Fibroblast of skin of right quadriceps (primary cell): ENCODE data around the gene SENP7.
"Not testable (repeated sequence)": the region's sequence is repeated elsewhere in the genome, so short reads cannot be mapped to it uniquely, and the experiment has no call there.

Experiments
- DNase-seq: peaks from one replicate; pipeline ENCODE4 v3.0.0-alpha.2; 2013

The SENP7 gene

GRCh38 chr3:101512646-101513418 lies at the start of gene SENP7:
Gene SENP7, minus strand, starts transcription at chr3:101513212. Its CDS starts 82 bp downstream, at chr3:101513130.
- DNase-seq: peak; percentile 84

GRCh38 chr3:101561630-101562328 lies 48.8 kb upstream of the SENP7 start, which contains the start of gene TRMT10C:
Gene TRMT10C, plus strand, starts transcription at chr3:101561868. Its CDS starts 2,914 bp downstream, at chr3:101564782.
- peak; percentile 92 for DNase-seq

- no peak for DNase-seq
Measured at GRCh38 chr3:101556064-101556463, 43.1 kb upstream of the SENP7 start.

GRCh38 chr3:101553381-101553780 lies 40.4 kb upstream of the SENP7 start:
- not testable (repeated sequence) for DNase-seq

GRCh38 chr3:101551359-101552081 lies 38.5 kb upstream of the SENP7 start:
- not testable (repeated sequence) for DNase-seq

GRCh38 chr3:101549473-101549872 lies 36.5 kb upstream of the SENP7 start:
- no peak for DNase-seq

GRCh38 chr3:101548527-101549105 lies 35.6 kb upstream of the SENP7 start:
- no peak for DNase-seq

- DNase-seq: no peak
Measured at GRCh38 chr3:101544161-101544850, 31.3 kb upstream of the SENP7 start.

- no peak for DNase-seq
Measured at GRCh38 chr3:101542957-101543356, 29.9 kb upstream of the SENP7 start.

- not testable (repeated sequence) for DNase-seq
Measured at GRCh38 chr3:101536955-101537354, 23.9 kb upstream of the SENP7 start.

GRCh38 chr3:101536266-101536665 lies 23.3 kb upstream of the SENP7 start:
- DNase-seq: no peak

GRCh38 chr3:101535221-101535620 lies 22.2 kb upstream of the SENP7 start:
- DNase-seq: no peak

GRCh38 chr3:101533603-101533968 lies 20.6 kb upstream of the SENP7 start:
- DNase-seq: no peak

- DNase-seq: no peak
Measured at GRCh38 chr3:101532783-101533602, 20.0 kb upstream of the SENP7 start.

GRCh38 chr3:101531473-101532086 lies 18.6 kb upstream of the SENP7 start:
- DNase-seq: no peak

- DNase-seq: no peak
Measured at GRCh38 chr3:101530686-101531047, 17.7 kb upstream of the SENP7 start.

GRCh38 chr3:101529816-101530685 lies 17.0 kb upstream of the SENP7 start:
- no peak for DNase-seq

GRCh38 chr3:101527906-101528305 lies 14.9 kb upstream of the SENP7 start:
- DNase-seq: no peak

GRCh38 chr3:101527441-101527840 lies 14.4 kb upstream of the SENP7 start:
- DNase-seq: no peak

- DNase-seq: no peak
Measured at GRCh38 chr3:101521211-101521701, 8.2 kb upstream of the SENP7 start.
